LNCAP (cell line): Measurements from ENCODE around the gene NSUN2.

Source experiments
- CTCF ChIP-seq: fragments of 450-650 bp; IDR thresholded peaks from 2 replicates; pipeline ENCODE4 v1.5.1; 2017; ENCODE audit warnings: mild to moderate bottlenecking

Gene NSUN2

DNA sequence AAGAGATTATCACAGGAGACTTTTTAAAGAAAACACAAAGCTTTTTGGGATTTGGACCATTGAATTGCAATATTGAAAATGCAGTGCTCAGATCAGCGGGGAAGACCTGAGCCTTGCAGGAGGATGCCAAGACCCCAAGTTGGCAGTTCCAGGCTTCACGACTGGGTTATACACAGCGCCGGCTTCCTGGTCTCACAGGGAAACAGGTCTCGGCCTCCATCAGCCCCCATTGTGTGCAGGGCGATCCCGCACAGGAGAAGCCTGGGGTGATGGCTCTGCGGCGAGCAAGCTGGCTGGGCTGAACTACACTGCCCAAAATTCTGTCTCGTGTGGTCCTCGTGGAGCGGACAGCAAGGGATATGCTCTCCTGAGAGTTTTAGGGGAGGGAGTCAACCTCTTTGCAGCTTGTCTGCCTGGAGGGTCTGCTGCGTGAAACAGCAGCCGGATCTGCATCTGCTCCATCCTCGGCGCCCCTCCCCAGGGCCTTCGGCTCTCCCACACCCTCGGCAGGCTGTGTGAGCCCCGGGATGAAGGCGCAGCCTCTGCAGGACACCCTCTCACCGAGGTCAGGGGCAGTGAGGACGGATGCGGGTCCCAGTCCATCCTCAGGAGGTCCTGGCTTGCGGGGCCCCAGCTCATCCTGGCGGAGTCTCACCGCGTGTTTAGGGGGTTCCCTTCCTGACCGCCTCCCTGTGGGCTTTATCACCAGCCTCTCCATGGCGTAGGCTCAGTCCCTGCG is 60.6 kb downstream of the NSUN2 start:
- no peak for TF ChIP-seq CTCF

GRCh38 chr5:6570530-6570929 is 62.3 kb downstream of the NSUN2 start:
- TF ChIP-seq CTCF, result no peak

GRCh38 chr5:6568889-6569288 is 64.0 kb downstream of the NSUN2 start:
- TF ChIP-seq CTCF, result no peak

DNA sequence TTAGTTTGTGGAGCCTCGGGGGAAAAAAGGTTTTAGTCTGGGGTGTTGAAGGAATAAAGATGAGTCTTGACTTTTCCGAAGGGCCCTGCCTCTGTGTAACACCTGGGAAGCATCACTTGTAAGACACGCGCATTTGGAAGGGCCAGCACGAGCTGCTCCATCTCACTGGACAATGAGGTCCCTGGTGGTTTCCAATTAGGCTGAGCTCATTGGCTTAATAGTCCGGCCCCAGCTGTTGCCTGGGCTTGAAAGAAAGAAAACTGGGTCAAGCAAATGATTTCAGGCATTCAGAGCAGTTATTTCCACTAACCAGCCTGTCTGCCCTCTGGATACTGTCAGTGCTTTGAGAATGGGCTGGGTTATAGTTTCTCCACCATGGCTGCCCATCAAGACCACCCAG is 64.5 kb downstream of the NSUN2 start:
- TF ChIP-seq CTCF, result no peak

- TF ChIP-seq CTCF, result no peak
Measured at GRCh38 chr5:6567835-6568234, 65.0 kb downstream of the NSUN2 start.

DNA sequence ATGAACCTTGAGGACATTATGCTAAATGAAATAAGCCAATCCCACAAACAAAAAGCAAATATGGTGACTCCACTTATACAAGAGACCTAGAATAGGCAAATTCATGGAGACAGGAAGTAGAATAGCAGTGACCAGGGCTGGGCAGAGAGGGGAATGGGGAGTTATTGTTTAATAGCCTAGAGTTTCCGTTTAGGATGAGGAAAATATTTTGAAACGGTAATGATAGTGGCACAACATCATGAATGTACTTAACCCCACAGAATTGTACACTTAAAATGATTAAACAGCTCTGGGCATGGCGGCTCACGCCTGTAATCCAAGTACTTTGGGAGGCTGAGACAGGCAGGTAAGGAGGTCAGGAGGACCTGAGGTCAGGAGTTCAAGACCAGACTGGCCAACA is 65.8 kb downstream of the NSUN2 start:
- no peak for TF ChIP-seq CTCF

DNA sequence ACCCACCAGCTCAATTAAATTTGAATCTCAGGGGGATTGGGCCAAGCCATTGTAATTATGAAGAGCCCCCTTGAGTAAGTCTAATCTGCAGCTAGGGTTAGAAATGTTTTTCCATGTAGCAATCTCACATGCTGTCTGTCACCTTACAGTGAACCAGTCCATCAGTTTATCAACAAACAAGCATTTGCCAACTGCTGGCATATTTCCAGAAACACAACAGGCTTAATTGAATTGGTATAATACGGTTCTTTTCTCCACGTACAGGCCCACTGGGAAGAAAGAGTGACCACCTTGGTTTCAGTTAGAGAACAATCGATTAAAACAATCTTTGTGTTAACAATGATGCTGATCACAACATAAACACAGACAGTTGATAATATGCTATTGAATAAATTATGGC is 67.4 kb downstream of the NSUN2 start:
- TF ChIP-seq CTCF, result no peak
